HG03175 (cell line): ENCODE data around the gene RASA3.

Experiments
- ATAC-seq: cut with Tn5 transposase; IDR thresholded peaks from one replicate; pipeline ENCODE4 v1.9.1; 2021; ENCODE audit warnings: mild to moderate bottlenecking, moderate library complexity; ENCODE audit not compliant: unreplicated experiment

Gene RASA3

DNA sequence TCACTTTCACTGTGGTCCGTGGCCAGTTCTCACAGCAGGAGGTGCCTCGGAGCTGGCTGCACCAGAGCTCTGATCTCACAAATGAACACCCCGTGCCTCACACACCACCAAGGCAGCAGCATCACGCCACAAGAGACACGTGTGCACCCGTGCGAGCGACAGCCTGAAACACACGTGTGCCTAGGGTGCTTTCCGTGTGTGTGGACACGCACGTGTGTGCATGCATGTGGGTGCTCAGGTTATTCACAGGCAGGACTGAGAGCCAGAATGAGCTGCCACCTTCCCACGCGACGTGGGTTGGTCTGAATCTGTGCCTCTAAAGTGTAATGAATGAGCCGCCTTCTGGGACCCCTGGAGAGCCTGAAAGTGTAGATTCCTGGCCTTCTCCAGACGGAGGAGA is 90.9 kb downstream of the RASA3 start:
- ATAC-seq: no peak

GRCh38 chr13:114039471-114040141 is 92.8 kb downstream of the RASA3 start:
- no peak for ATAC-seq

DNA sequence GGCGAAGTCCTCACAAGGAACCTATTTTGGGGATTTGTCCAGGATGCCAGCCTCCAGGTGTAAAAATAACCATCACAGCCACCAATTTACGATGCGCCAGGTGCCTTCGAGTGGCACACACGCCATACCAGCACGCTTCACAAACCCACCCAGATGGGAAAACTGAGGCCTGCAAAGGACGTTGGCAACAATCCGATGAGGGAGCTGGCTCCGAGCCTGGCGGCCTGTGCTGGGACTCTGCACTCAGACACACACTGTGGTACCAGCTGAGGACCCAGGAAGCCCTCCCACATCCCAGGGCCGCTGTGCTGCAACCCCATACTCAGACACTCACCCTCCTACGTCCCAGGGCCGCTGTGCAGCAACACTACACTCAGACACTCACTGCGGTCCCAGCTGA is 93.5 kb downstream of the RASA3 start:
- no peak for ATAC-seq

DNA sequence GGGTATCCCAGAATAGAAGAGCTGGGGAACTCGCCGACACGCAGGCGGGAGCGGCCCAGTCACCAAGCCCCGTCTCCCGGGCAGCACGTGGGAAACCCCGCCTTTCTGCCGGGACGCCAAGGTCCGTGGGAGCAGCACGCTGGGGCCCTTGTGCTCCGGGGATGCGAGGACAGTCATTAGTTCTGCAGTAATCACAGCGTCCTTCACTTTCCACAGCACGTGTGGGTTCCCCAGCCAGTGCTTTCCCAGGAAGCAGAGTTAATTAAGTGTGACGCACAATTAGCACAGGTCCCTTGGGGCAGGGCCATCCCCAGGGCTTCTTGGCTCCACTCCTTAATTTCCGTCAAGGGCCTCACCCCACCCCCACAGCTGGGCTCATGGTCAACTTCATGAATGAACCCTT is 94.2 kb downstream of the RASA3 start:
- ATAC-seq: no peak

DNA sequence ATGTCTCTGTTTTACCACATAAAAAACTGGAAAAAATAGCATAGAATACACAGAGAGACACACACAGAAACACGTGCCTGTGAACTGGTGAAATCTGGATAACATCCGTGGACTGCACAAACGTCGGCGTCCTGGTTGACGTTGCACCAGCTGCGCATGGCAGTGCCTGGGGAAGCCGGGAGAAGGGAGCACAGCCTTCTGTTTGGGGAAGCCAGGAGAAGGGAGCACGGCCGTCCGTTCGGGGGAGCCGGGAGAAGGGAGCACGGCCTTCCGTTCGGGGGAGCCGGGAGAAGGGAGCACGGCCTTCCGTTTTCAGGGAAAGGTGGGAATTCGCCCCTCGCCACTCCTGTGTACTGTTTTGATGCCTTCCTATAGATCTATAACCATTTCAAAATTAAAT is 94.7 kb downstream of the RASA3 start:
- ATAC-seq: no peak

DNA sequence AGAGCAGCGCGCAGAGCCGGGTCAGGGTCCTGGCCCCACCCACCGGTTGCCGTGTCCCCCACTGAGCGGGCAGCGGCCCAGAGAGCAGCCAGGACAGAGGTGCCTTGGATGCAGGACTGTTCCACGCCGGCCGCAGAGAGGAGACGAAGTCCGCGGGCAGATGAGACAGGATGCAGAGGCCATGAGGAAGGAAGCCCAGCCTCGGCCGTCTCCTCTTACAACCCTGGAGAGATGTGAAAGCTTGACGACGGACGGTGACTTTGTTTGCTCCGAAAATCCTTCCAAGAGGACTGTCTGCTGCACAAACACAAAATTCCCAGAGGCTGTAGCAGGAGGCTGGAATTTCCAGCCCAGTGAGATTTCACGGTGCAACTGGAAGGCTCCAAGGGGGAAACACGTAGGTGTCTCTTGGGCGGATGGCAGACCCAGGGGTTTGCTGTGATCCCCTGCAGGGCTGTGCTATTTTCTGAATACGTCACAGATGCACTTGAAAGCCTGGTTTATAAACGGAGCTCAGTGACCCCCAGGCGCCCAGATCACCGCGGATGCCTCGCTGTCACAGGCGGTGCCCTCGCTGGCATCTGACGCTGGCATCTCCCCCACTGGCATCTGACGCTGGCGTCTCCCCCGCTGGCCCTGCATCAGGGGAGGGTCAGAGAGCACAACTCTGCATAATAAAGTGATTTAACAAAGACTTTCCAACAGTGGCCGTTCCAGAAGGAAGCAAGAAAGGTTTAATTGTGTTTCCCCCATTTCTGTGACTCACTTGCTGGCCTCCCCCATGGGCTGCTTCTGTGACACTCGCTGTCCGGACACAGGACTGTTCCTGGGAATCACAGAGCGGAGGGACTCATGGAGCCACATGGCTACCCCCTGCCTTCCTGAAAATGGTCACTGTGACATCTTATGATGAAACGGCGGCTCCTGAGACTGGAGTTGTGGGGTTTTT is 96.6 kb downstream of the RASA3 start:
- no peak for ATAC-seq

DNA sequence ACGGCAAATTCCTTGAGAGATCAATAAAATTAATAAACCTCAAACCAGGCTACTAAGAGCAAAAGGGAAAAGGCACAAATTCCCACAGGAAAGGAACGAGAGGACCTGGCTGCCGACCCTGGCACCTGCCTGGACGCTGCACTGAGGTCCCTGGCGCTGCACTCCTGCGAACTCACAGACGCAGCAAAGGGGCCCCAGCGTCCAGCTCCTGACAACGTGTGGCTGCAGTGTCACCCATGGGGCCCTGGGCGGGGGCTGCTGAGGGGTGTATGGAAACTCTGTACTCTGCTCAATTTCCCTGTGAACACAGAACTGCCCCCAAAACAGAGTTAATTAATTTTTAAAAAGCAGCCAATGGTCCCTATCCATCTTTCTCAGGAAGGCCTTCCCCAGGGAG is 97.2 kb downstream of the RASA3 start:
- ATAC-seq: no peak

- no peak for ATAC-seq
Measured at GRCh38 chr13:114034481-114034891, 97.9 kb downstream of the RASA3 start.

GRCh38 chr13:114033541-114034315 is 98.7 kb downstream of the RASA3 start:
- ATAC-seq: no peak

GRCh38 chr13:114032126-114032799 is 100.2 kb downstream of the RASA3 start:
- ATAC-seq: no peak

DNA sequence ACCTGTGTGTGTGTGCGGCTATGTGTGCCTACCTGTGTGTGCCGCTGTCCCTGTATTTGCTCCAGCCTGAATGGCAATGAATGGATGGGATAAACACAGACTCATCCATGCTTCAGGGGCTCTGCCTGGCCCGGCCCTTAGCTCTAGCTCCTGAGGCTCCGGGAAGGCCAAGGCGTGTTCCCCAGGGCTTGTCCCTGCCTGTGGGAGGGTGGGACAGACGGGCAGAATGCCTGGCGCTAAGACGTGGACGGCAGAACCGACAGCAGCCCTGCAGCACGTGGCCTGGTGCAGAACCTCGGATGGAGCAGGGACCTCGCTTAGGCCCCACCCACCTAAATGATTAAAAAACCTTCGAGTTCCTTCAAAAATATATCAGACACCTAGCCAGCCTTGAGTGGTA is 100.8 kb downstream of the RASA3 start:
- ATAC-seq: no peak

DNA sequence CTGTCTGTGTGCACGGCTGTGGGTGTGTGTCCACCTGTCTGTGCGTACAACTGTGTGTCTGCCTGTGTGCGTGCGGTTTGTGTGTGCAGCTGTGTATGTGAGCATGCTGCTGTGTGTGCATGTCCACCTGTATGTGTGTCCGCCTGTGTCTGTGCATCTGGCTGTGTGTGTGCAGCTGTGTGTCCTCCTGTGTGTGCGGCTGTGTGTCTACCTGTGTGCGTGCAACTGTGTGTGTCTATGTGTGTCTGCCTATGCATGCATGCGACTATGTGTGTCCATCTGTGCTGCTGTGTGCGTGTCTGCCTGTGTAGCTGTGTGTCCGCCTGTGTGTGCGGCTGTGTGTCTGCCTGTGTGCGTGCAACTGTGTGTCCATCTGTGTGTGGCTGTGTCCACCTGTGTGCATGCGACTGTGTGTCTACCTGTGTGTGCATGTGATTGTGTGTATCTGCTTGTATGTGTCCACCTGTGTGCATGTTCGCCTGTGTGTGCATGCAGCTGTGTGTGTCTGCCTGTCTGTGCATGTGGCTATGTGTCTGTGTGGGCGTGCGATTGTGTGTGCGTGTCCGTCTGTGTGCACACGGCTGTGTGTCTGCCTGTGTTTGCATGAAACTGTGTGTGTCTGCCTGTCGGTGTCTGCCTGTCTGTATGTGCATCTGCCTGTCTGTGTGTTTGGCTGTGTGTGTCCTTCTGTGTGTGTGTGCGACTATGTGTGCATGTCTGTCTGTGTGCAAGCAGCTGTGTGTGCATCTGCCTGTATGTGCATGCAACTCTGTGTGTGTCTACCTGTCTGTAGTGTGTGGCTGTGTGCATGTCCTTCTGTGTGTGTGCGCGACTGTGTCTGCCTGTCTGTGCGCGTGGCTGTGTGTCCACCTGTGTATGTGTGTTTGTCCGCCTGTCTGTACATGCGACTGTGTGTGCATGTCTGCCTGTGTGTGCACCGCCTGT is 101.5 kb downstream of the RASA3 start:
- ATAC-seq: no peak

- ATAC-seq: no peak
Measured at GRCh38 chr13:114029866-114030625, 102.4 kb downstream of the RASA3 start.

DNA sequence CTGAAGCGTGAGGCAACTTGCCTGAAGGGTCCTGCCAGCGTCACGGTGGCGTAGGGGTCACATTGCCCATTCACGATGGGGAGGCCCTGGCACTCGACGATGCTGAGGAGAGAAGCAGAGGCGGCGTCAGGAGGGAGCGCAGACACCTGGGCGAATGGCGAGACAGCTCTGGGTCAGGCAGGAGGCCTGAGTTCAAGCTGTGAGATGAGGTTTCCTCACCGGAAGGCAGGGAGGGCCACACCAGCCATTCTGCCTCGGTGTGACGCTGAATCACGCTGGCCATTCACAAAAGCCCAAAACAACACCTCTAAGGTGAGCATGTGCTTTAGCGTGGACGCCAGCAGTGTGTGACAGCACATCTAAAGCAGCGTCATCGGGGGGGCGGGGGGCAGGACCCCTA is 104.6 kb downstream of the RASA3 start:
- ATAC-seq: no peak

- no peak for ATAC-seq
Measured at GRCh38 chr13:114027046-114027715, 105.2 kb downstream of the RASA3 start.

- no peak for ATAC-seq
Measured at GRCh38 chr13:114026481-114026880, 105.9 kb downstream of the RASA3 start.

DNA sequence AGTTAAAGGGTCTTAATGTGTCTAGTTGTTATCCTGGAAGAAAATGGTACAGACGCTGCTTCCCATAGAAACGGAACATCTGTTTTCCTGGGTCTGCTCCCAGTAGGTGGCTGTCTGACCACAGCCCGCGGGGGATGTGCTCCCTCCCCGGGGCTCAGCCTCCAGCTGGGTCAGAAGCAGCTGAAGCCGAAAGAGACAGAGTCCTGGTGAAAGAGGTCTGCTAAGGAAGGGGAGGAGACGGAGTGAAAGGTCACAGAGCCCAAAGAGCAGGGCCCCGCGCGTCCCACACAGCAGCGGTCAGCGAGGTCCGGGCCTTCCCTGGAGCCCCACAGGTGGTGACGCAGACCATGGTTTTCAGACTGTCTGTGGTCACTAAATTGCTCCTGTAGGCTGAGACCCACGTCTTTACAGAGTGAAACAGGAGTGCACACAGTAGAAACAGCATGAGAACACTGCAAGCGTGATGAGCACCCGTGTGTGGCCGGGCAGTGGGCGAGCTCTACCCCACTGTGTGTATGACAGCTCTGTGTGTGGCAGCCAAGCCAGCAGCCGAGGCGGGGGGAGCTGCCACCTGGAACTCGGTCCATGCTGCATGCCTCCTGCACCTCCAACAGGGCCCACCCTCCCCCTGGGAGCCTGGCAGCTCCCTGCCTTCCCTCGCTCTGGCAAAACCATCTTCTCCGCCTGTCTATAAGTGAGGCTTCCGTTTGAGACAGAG is 106.5 kb downstream of the RASA3 start:
- no peak for ATAC-seq

GRCh38 chr13:114025405-114025713 is 107.1 kb downstream of the RASA3 start:
- no peak for ATAC-seq
